ENCODE measurements around the gene PNMA3.
"Not testable (repeated sequence)": the region's sequence is repeated elsewhere in the genome, so short reads cannot be mapped to it uniquely, and the experiment has no call there.

The PNMA3 gene

DNA sequence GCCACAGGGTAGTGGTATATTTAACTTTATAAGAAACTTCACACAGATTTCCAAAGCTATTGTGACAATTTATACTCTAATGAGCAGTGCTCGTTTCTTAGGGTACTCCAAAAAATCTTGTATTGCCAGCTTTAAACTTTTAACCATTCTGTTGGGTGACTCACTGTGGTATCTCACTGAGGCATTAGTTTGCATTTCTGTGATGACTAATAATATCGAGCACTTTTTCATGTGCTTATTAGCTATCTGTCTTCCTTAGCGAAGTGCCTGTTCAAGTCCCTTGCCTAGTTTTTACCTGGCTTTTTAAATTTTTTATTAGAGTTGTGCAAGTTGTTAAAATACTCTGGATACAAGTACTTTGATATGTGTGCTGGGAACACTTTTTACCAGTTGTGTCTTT lies 5.5 kb downstream of the PNMA3 start:
- H3K4me3 ChIP-seq (ENCODE audit: low read depth, low read length) = no peak overlapping the region
- DNase-seq (ENCODE audit: low read depth) = no peak
- no peak for TF ChIP-seq CTCF (IDR thresholded peaks at IDR 0.05; ENCODE audit: insufficient read depth, low read depth, low read length, missing control alignments)

GRCh38 chrX:153063315-153063714 lies 7.0 kb downstream of the PNMA3 start:
- TF ChIP-seq CTCF (IDR thresholded peaks at IDR 0.05; ENCODE audit: insufficient read depth, low read depth, low read length, missing control alignments) = no peak
- H3K4me3 ChIP-seq (ENCODE audit: low read depth, low read length) = no peak overlapping the region
- DNase-seq (ENCODE audit: low read depth) = no peak

DNA sequence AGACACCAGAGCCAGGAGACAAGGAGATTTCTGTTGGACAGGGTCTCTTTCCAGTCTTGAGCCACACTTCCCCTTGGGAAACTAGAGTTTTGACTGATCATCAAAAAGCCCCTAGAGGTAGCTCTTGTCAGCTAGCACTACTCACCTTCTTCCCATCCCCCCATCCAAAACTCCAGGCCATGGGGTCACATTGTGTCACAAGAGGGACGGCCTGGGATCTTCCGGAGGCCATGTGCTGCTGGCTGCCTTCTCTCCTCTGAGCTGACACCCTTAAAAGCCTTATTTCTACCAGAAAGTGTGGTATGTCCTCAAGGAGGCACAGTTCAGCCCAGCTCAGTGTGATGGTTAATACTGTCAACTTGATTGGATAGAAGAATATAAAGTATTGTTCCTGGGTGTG lies 7.8 kb downstream of the PNMA3 start:
- no peak overlapping the region for H3K4me3 ChIP-seq (ENCODE audit: low read depth, low read length)
- TF ChIP-seq CTCF (IDR thresholded peaks at IDR 0.05; ENCODE audit: insufficient read depth, low read depth, low read length, missing control alignments) = no peak
- peak; percentile 0 for DNase-seq (ENCODE audit: low read depth)

- no peak for TF ChIP-seq CTCF (IDR thresholded peaks at IDR 0.05; ENCODE audit: insufficient read depth, low read depth, low read length, missing control alignments)
- H3K4me3 ChIP-seq (ENCODE audit: low read depth, low read length) = no peak overlapping the region
- DNase-seq (ENCODE audit: low read depth) = no peak
Measured at GRCh38 chrX:153065389-153065788, 9.1 kb downstream of the PNMA3 start.

- not testable (repeated sequence) for DNase-seq (ENCODE audit: low read depth)
Measured at GRCh38 chrX:153066402-153066801, 10.1 kb downstream of the PNMA3 start.

GRCh38 chrX:153071909-153072583 lies 15.8 kb downstream of the PNMA3 start, which contains the start of gene PNMA6A:
Gene PNMA6A, plus strand, starts transcription at chrX:153072454. Its CDS starts 609 bp downstream, at chrX:153073063.
- not testable (repeated sequence) for DNase-seq (ENCODE audit: low read depth)

More at GRCh38 chrX:153066402-153066801, 10.1 kb downstream of the PNMA3 start:
- H3K4me3 ChIP-seq (ENCODE audit: low read depth, low read length) = not testable (repeated sequence)

GRCh38 chrX:153073331-153073730 lies 17.1 kb downstream of the PNMA3 start:
- not testable (repeated sequence) for DNase-seq (ENCODE audit: low read depth); H3K4me3 ChIP-seq (ENCODE audit: low read depth, low read length)

More at GRCh38 chrX:153071909-153072583, 15.8 kb downstream of the PNMA3 start, which contains the start of gene PNMA6A:
- H3K4me3 ChIP-seq (ENCODE audit: low read depth, low read length) = not testable (repeated sequence)

DNA sequence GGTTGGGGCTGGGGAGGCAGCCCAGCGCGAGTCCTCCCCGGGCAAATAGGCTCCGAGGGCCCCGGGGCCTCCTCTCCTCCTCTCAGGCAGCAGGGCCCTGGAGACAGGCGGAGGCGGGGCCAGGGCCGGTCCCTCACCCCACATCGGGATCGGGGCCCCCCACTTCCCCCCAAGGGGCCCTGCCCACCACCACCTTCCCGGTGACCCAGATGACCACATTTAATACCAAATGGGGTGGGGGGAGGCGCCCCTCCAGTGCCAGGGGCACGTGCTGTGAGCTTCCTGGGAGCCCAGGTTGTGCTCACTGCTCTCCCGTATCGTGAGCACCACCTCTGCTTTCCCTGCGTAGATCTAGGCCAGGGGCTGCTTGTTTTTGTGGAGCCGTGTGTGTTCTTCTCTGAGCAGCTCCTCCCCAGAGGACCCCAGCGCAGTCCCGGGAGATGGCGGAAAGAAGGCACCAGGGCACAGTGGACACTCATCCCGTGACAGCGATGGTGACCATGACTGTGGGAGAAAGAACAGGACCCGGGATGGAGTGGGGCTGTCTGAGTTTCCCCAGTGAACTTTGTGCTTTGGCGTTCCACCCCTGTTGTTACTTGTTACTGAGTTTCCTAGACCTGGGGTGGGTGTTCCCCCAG lies 18.1 kb downstream of the PNMA3 start:
- DNase-seq (ENCODE audit: low read depth) = no peak
- TF ChIP-seq CTCF (IDR thresholded peaks at IDR 0.05; ENCODE audit: insufficient read depth, low read depth, low read length, missing control alignments) = no peak
- H3K4me3 ChIP-seq (ENCODE audit: low read depth, low read length) = no peak overlapping the region

Measured in GM12865 (cell line).